Measurements from ENCODE around the gene OR52B2. TPM values are rescaled to one million over a fixed set of nuclear protein-coding genes. Genes with fewer than 3 reads are reported as not detected.

OR52B2 gene
- total RNA-seq, 1 donor from 2014 or later: not detected

DNA sequence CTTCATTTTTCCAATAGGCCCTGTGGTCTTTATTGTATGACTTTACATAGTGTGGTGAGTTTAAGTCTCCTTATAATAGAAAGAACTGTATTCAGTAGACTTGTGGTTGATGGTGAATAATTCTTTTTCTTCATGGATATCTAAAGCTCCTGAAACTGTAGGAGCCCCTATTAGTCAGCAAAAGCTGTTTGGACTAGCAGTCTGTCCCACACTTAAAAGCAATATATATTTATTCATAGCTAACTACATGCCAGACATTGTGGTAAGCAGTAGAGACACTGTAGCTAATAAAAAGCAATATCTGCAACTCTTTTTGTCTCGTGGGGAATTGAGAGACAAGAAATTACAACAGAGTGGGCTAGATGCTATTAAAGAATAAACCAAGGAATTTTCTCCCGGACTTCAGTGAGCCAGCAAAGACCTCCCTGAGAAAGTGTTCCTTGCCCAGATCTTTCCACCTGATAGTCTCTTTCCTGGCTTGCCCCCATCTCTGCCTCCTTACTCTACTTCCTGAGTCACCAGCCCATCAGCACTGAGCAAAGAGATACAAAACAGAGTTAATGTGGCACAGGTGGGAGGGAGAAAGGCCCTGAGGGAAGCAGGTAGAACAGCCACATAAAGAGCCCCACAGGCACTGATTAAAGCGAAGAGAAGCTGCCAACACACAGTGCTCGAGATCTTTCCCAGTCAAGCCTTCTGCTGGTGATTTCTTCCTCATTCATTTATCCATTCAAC lies 27.5 kb upstream of the OR52B2 start:
- DNase-seq (ENCODE audit: low spot score in 2 of 2): no peak
- TF ChIP-seq, protein P1, sequence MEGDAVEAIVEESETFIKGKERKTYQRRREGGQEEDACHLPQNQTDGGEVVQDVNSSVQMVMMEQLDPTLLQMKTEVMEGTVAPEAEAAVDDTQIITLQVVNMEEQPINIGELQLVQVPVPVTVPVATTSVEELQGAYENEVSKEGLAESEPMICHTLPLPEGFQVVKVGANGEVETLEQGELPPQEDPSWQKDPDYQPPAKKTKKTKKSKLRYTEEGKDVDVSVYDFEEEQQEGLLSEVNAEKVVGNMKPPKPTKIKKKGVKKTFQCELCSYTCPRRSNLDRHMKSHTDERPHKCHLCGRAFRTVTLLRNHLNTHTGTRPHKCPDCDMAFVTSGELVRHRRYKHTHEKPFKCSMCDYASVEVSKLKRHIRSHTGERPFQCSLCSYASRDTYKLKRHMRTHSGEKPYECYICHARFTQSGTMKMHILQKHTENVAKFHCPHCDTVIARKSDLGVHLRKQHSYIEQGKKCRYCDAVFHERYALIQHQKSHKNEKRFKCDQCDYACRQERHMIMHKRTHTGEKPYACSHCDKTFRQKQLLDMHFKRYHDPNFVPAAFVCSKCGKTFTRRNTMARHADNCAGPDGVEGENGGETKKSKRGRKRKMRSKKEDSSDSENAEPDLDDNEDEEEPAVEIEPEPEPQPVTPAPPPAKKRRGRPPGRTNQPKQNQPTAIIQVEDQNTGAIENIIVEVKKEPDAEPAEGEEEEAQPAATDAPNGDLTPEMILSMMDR (IDR thresholded peaks at IDR 0.05): no peak
- intact Hi-C loops (cut with DNase I): no loop called here
- H3K4me1 ChIP-seq: no peaks in the 10 kb centered on the region
- no peaks in the 10 kb centered on the region for H3K27me3 ChIP-seq
- H3K9me3 ChIP-seq: no peaks in the 10 kb centered on the region
- no peak overlapping the region for H3K4me3 ChIP-seq
- no peaks in the 10 kb centered on the region for H3K36me3 ChIP-seq
- H3K27ac ChIP-seq: no peak overlapping the region

DNA sequence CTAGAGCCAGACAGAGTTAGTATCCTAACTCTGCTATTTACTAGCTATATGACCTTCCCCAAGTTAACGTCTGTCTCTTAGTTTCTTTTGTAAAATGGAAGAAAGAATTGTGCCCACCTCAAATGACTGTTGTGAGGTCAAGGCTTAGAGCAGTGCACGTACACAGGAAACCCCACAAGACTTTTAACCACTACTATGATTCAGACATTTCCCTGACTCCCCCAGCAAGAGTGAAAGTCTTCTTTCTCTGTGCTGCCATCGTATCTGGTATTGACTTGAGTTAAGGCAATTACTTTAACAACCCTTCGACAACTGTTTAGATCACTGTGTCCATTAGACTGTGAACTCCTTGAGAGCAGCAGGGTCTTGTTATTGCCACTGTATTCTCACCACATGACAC lies 26.3 kb upstream of the OR52B2 start:
- no peak overlapping the region for H3K4me3 ChIP-seq
- no peaks in the 10 kb centered on the region for H3K9me3 ChIP-seq
- intact Hi-C loops (cut with DNase I): no loop called here
- no peaks in the 10 kb centered on the region for H3K4me1 ChIP-seq
- no peak for DNase-seq (ENCODE audit: low spot score in 2 of 2)
- H3K36me3 ChIP-seq: no peaks in the 10 kb centered on the region
- TF ChIP-seq, protein P1 (IDR thresholded peaks at IDR 0.05): no peak
- H3K27ac ChIP-seq: no peak overlapping the region
- H3K27me3 ChIP-seq: no peaks in the 10 kb centered on the region

DNA sequence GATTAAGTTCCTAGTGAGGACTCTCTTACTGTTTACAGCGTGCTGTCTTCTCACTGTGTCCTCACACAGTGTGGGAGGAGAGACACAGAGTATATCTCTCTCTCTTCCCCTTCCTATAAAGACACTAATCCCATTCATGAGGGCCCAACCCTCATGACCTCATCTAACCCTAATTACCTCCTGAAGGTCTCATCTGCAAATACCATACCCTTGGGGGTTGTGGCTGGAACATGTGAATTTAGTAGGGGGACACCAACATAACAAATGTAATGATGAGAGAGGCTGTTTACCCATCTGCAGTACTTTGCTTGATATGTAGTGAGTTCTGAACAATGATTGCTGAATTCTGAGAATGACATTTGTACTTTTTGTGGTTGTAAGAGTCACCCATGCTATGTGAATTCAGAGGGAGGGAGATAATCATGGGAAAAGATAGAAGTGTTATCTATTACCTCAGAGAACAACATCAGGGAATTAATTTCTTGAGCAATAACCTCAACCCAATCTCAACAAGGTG lies 24.0 kb upstream of the OR52B2 start:
- no peaks in the 10 kb centered on the region for H3K4me1 ChIP-seq

DNA sequence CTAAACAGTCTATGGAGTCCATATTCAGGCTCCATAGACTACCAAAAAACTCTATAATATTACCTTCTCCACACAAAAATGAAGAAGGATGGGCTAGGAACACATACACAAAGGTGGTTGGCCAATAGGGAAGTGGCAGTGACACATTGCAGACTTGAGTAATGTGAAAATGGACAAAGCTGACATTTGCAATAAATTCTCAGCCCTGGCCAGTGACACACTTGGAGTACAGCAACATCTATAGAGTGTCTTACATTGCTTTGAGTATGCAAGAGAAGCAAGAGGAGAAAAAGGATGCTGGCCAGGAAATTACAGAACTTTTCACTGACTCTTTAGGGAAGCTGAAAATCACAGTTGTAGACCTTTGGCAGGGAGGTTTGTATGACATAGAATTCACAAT lies 21.6 kb upstream of the OR52B2 start:
- TF ChIP-seq, protein P1 (IDR thresholded peaks at IDR 0.05): no peak
- DNase-seq (ENCODE audit: low spot score in 2 of 2): no peak
- Histone ChIP-seq H3K36me3 (no peaks in the 10 kb centered on the region), H3K4me3 (no peak overlapping the region), H3K27me3 (no peaks in the 10 kb centered on the region), H3K4me1 (no peaks in the 10 kb centered on the region), H3K9me3 (no peaks in the 10 kb centered on the region), H3K27ac (no peak overlapping the region)
- intact Hi-C loops (cut with DNase I): no loop called here

More for the DNA sequence above, 24.0 kb upstream of the OR52B2 start:
- no peak overlapping the region for H3K27ac ChIP-seq
- intact Hi-C loops (cut with DNase I): no loop called here
- no peak overlapping the region for H3K4me3 ChIP-seq
- no peaks in the 10 kb centered on the region for H3K36me3 ChIP-seq
- no peaks in the 10 kb centered on the region for H3K9me3 ChIP-seq
- H3K27me3 ChIP-seq: no peaks in the 10 kb centered on the region
- TF ChIP-seq, protein P1 (IDR thresholded peaks at IDR 0.05): no peak
- DNase-seq (ENCODE audit: low spot score in 2 of 2): no peak

DNA sequence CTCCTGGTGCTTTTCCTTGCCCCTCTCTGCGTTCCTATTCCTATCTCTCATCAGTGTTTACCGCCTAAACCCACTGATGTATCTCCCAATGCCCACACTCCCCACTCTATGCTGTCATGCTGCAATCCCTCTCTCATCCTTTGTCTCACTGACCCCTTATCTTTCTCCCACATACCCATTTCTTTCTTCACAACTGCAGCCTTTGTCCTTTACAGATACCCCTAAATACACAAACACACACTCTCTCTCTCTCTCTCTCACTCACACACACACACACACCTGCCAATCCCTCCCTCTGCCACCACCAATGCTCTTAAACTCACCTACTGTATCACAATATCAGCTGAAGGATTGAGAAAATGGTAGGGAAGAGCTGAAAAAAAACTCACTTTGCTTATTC lies 5.3 kb upstream of the OR52B2 start:
- DNase-seq (ENCODE audit: low spot score in 2 of 2): no peak
- no peak overlapping the region for H3K4me3 ChIP-seq
- no peaks in the 10 kb centered on the region for H3K9me3 ChIP-seq
- no peaks in the 10 kb centered on the region for H3K36me3 ChIP-seq
- H3K27ac ChIP-seq: no peak overlapping the region
- H3K4me1 ChIP-seq: no peaks in the 10 kb centered on the region
- H3K27me3 ChIP-seq: no peaks in the 10 kb centered on the region
- intact Hi-C loops (cut with DNase I): no loop called here
- TF ChIP-seq, protein P1 (IDR thresholded peaks at IDR 0.05): no peak

All from ascending aorta (tissue), 2 donors.